ENCODE measurements around the gene KRT7. TPM values are rescaled to one million over a fixed set of nuclear protein-coding genes. Genes with fewer than 3 reads are reported as not detected.

The KRT7 gene
- total RNA-seq, 2 donors from 2014 or later, result 24.1 to 105 TPM

GRCh38 chr12:52212701-52213563 lies 20.1 kb upstream of the KRT7 start:
- no peak overlapping the region for H3K4me3 ChIP-seq
- DNase-seq (ENCODE audit: low spot score), result no peak
- no peak overlapping the region for H3K27ac ChIP-seq
- no peaks in the 10 kb centered on the region for H3K36me3 ChIP-seq
- ATAC-seq (ENCODE audit: insufficient number of reproducible peaks, low FRiP score, low read depth), result no peak
- H3K9me3 ChIP-seq, result no peaks in the 10 kb centered on the region
- H3K4me1 ChIP-seq (ENCODE audit: control insufficient read depth in 1 of 2, low read depth in 2 of 2), result peaks cover 20 to 29% of the 10 kb centered on the region in 2 donors
- H3K27me3 ChIP-seq (replicated peaks; ENCODE audit: insufficient read depth), result no peaks in the 10 kb centered on the region
- TF ChIP-seq, protein P1, sequence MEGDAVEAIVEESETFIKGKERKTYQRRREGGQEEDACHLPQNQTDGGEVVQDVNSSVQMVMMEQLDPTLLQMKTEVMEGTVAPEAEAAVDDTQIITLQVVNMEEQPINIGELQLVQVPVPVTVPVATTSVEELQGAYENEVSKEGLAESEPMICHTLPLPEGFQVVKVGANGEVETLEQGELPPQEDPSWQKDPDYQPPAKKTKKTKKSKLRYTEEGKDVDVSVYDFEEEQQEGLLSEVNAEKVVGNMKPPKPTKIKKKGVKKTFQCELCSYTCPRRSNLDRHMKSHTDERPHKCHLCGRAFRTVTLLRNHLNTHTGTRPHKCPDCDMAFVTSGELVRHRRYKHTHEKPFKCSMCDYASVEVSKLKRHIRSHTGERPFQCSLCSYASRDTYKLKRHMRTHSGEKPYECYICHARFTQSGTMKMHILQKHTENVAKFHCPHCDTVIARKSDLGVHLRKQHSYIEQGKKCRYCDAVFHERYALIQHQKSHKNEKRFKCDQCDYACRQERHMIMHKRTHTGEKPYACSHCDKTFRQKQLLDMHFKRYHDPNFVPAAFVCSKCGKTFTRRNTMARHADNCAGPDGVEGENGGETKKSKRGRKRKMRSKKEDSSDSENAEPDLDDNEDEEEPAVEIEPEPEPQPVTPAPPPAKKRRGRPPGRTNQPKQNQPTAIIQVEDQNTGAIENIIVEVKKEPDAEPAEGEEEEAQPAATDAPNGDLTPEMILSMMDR (IDR thresholded peaks at IDR 0.05), result no peak

GRCh38 chr12:52213564-52214420 lies 19.3 kb upstream of the KRT7 start:
- no peak overlapping the region for H3K4me3 ChIP-seq
- peaks cover 20 to 27% of the 10 kb centered on the region in 2 donors for H3K4me1 ChIP-seq (ENCODE audit: control insufficient read depth in 1 of 2, low read depth in 2 of 2)
- ATAC-seq (ENCODE audit: insufficient number of reproducible peaks, low FRiP score, low read depth) (no peak), DNase-seq (ENCODE audit: low spot score) (no peak)
- no peak overlapping the region for H3K27ac ChIP-seq
- TF ChIP-seq, protein P1 (IDR thresholded peaks at IDR 0.05), result peak; percentile 89
- no peaks in the 10 kb centered on the region for H3K9me3 ChIP-seq
- no peaks in the 10 kb centered on the region for H3K36me3 ChIP-seq
- H3K27me3 ChIP-seq (replicated peaks; ENCODE audit: insufficient read depth), result no peaks in the 10 kb centered on the region

- ATAC-seq (ENCODE audit: insufficient number of reproducible peaks, low FRiP score, low read depth), result no peak
- no peak for DNase-seq (ENCODE audit: low spot score)
- peaks cover 20 to 27% of the 10 kb centered on the region in 2 donors for H3K4me1 ChIP-seq (ENCODE audit: control insufficient read depth in 1 of 2, low read depth in 2 of 2)
- TF ChIP-seq, protein P1 (IDR thresholded peaks at IDR 0.05), result no peak
- no peak overlapping the region for H3K4me3 ChIP-seq
- H3K27ac ChIP-seq, result no peak overlapping the region
- no peaks in the 10 kb centered on the region for H3K9me3 ChIP-seq
- no peaks in the 10 kb centered on the region for H3K27me3 ChIP-seq (replicated peaks; ENCODE audit: insufficient read depth)
- H3K36me3 ChIP-seq, result no peaks in the 10 kb centered on the region
Observed at GRCh38 chr12:52214421-52214802, 18.6 kb upstream of the KRT7 start.

GRCh38 chr12:52215587-52216031 lies 17.4 kb upstream of the KRT7 start:
- ATAC-seq (ENCODE audit: insufficient number of reproducible peaks, low FRiP score, low read depth), result no peak

More at GRCh38 chr12:52215587-52216031, 17.4 kb upstream of the KRT7 start:
- Histone ChIP-seq H3K27me3 (replicated peaks; ENCODE audit: insufficient read depth) (no peaks in the 10 kb centered on the region), H3K27ac (peak overlapping the region; percentile 16 to 49), H3K36me3 (no peaks in the 10 kb centered on the region), H3K4me3 (no peak overlapping the region), H3K4me1 (ENCODE audit: control insufficient read depth in 1 of 2, low read depth in 2 of 2) (peaks cover 21 to 30% of the 10 kb centered on the region in 2 donors), H3K9me3 (no peaks in the 10 kb centered on the region)
- DNase-seq (ENCODE audit: low spot score), result no peak
- TF ChIP-seq, protein P1 (IDR thresholded peaks at IDR 0.05), result no peak

All from thoracic aorta (tissue), 2 donors.